ENCODE results near the gene OBP2B. TPM values are rescaled to one million over a fixed set of nuclear protein-coding genes. Genes with fewer than 3 reads are reported as not detected.

Gene OBP2B
- polyA plus RNA-seq, 1 donor (not counting 4 experiments of a cell fraction or from before 2014, with no cell fraction given), result not detected

DNA sequence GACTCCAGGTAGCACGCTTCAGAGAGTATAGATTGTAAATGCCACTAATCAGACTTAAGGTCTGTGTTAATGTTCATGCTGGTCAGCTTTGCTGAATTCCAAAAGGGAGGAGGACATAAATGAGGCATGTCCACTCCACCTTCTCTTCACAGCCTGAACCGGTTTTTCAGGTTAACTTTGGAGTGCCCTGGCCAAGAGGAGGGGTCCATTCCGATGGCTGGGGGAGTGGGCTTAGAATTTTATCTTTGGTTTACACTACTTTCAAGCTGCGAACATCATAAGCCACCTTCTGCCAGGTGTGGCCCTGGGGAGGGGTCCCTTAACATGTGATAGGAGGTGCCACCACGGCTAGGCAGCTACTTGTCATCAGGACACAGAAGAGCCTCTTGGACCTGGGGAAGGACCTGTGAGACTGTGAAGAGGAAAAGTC, 41.7 kb upstream of the OBP2B start:
- TF ChIP-seq, protein P1, sequence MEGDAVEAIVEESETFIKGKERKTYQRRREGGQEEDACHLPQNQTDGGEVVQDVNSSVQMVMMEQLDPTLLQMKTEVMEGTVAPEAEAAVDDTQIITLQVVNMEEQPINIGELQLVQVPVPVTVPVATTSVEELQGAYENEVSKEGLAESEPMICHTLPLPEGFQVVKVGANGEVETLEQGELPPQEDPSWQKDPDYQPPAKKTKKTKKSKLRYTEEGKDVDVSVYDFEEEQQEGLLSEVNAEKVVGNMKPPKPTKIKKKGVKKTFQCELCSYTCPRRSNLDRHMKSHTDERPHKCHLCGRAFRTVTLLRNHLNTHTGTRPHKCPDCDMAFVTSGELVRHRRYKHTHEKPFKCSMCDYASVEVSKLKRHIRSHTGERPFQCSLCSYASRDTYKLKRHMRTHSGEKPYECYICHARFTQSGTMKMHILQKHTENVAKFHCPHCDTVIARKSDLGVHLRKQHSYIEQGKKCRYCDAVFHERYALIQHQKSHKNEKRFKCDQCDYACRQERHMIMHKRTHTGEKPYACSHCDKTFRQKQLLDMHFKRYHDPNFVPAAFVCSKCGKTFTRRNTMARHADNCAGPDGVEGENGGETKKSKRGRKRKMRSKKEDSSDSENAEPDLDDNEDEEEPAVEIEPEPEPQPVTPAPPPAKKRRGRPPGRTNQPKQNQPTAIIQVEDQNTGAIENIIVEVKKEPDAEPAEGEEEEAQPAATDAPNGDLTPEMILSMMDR (optimal IDR thresholded peaks at IDR 0.05 in 1 of 3, IDR thresholded peaks at IDR 0.05 in 1 of 3, conservative IDR thresholded peaks at IDR 0.05 in 1 of 3; ENCODE audit: extremely low read depth in 1 of 3, insufficient read depth in 2 of 3, low read length in 3 of 3), result no peak
- no peak for TF ChIP-seq EZH2 (IDR thresholded peaks at IDR 0.05; ENCODE audit: low read length)
- peaks cover 10% of the 10 kb centered on the region for H3K27me3 ChIP-seq (ENCODE audit: control insufficient read depth, extremely low read depth, insufficient read depth, low read length)
- no peaks in the 10 kb centered on the region for H3K36me3 ChIP-seq (ENCODE audit: control insufficient read depth in 2 of 2, extremely low read depth in 1 of 2, insufficient read depth in 2 of 2, low read length in 2 of 2)
- no peaks in the 10 kb centered on the region for H3K9me3 ChIP-seq (ENCODE audit: control insufficient read depth, low read depth, low read length)
- H3K9ac ChIP-seq (ENCODE audit: control insufficient read depth, extremely low read depth, insufficient read depth, low read length), result no peak overlapping the region
- H3K4me1 ChIP-seq (ENCODE audit: control insufficient read depth, extremely low read depth, insufficient read depth, low read length), result peaks cover 7% of the 10 kb centered on the region
- dilution Hi-C loops (cut with MboI; ENCODE audit: extremely low pct_ligation_motif_present, low sequenced_read_pairs), result no loop called here
- H2AFZ ChIP-seq (ENCODE audit: control insufficient read depth, low read length), result no peak overlapping the region
- H3K27ac ChIP-seq (ENCODE audit: control insufficient read depth, insufficient read depth, low read length), result no peak overlapping the region
- FAIRE-seq (no peak), DNase-seq (ENCODE audit: low read depth, low spot score) (no peak)
- no peaks in the 10 kb centered on the region for H3K9me1 ChIP-seq (ENCODE audit: control insufficient read depth, extremely low read depth, insufficient read depth, low read length)
- no peaks in the 10 kb centered on the region for H3K79me2 ChIP-seq (ENCODE audit: control insufficient read depth, insufficient read depth, low read length)
- no peak overlapping the region for H3K4me3 ChIP-seq (ENCODE audit: control insufficient read depth in 2 of 3, extremely low read depth in 1 of 3, insufficient read depth in 2 of 3, low read depth in 1 of 3, low read length in 3 of 3)
- H3K4me2 ChIP-seq (ENCODE audit: control insufficient read depth, extremely low read depth, insufficient read depth, low read depth, low read length), result no peak overlapping the region
- H4K20me1 ChIP-seq (ENCODE audit: control insufficient read depth, extremely low read depth, insufficient read depth, low read length), result no peaks in the 10 kb centered on the region

DNA sequence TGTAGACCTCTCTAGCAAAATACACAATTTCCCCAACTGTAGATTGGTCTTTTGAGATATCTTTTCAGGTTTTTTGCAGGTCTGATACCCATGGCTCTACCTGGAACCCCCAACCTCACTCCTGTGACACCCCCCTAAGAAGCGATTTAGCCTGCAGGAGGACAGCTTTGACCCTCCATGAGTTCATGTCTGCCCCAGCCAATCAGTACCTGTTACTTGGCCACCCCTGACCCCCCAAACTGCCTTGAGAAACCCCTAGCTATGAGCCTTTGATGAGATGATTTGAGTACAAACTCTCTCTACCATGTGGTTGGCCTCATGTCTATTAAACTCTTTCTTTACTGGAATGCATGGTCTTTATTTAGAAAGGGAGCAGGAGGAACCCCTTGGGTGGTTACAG, 40.3 kb upstream of the OBP2B start:
- Histone ChIP-seq H3K9me1 (ENCODE audit: control insufficient read depth, extremely low read depth, insufficient read depth, low read length) (no peaks in the 10 kb centered on the region), H3K9me3 (ENCODE audit: control insufficient read depth, low read depth, low read length) (no peaks in the 10 kb centered on the region), H3K79me2 (ENCODE audit: control insufficient read depth, insufficient read depth, low read length) (no peaks in the 10 kb centered on the region), H3K4me1 (ENCODE audit: control insufficient read depth, extremely low read depth, insufficient read depth, low read length) (peaks cover 7% of the 10 kb centered on the region), H2AFZ (ENCODE audit: control insufficient read depth, low read length) (no peak overlapping the region), H3K4me2 (ENCODE audit: control insufficient read depth, extremely low read depth, insufficient read depth, low read depth, low read length) (no peak overlapping the region), H3K27ac (ENCODE audit: control insufficient read depth, insufficient read depth, low read length) (no peak overlapping the region), H3K36me3 (ENCODE audit: control insufficient read depth in 2 of 2, extremely low read depth in 1 of 2, insufficient read depth in 2 of 2, low read length in 2 of 2) (no peaks in the 10 kb centered on the region), H3K27me3 (ENCODE audit: control insufficient read depth, extremely low read depth, insufficient read depth, low read length) (peaks cover 10% of the 10 kb centered on the region), H4K20me1 (ENCODE audit: control insufficient read depth, extremely low read depth, insufficient read depth, low read length) (no peaks in the 10 kb centered on the region), H3K4me3 (ENCODE audit: control insufficient read depth in 2 of 3, extremely low read depth in 1 of 3, insufficient read depth in 2 of 3, low read depth in 1 of 3, low read length in 3 of 3) (no peak overlapping the region), H3K9ac (ENCODE audit: control insufficient read depth, extremely low read depth, insufficient read depth, low read length) (no peak overlapping the region)
- DNase-seq (ENCODE audit: low read depth, low spot score) (no peak), FAIRE-seq (no peak)
- dilution Hi-C loops (cut with MboI; ENCODE audit: extremely low pct_ligation_motif_present, low sequenced_read_pairs), result no loop called here
- TF ChIP-seq, protein P1 (optimal IDR thresholded peaks at IDR 0.05 in 1 of 3, IDR thresholded peaks at IDR 0.05 in 1 of 3, conservative IDR thresholded peaks at IDR 0.05 in 1 of 3; ENCODE audit: extremely low read depth in 1 of 3, insufficient read depth in 2 of 3, low read length in 3 of 3), result no peak
- TF ChIP-seq EZH2 (IDR thresholded peaks at IDR 0.05; ENCODE audit: low read length), result no peak
